SK-N-SH (cell line): Measurements from ENCODE around the gene SYNE1.

Experiments
- CHD2 ChIP-seq: fragments of 150-350 bp; IDR thresholded peaks from 2 replicates; pipeline ENCODE4 v1.6.1; 2018; ENCODE audit warnings: low read length; ENCODE audit not compliant: partially characterized antibody
- ELF1 ChIP-seq: IDR thresholded peaks from 2 replicates; pipeline ENCODE4 v1.4.0; 2012
- FOSL2 ChIP-seq: IDR thresholded peaks from 2 replicates; pipeline ENCODE4 v1.4.0; 2012; ENCODE audit warnings: low read depth, mild to moderate bottlenecking, moderate library complexity, borderline replicate concordance
- JUND ChIP-seq: IDR thresholded peaks from 2 replicates; pipeline ENCODE4 v1.4.0; 2012
- NRF1 ChIP-seq: IDR thresholded peaks from 2 replicates; pipeline ENCODE4 v1.6.1; 2012; ENCODE audit warnings: low read depth, mild to moderate bottlenecking, low read length
- POLR2AphosphoS5 ChIP-seq: IDR thresholded peaks from 2 replicates; pipeline ENCODE4 v1.6.1; 2012; ENCODE audit warnings: low read depth, low read length
- REST ChIP-seq: IDR thresholded peaks from 2 replicates; pipeline ENCODE4 v1.6.1; 2012; ENCODE audit warnings: mild to moderate bottlenecking, low read depth, low read length, moderate library complexity
- TAF1 ChIP-seq: IDR thresholded peaks from 2 replicates; pipeline ENCODE4 v1.6.1; 2012; ENCODE audit warnings: low read depth, mild to moderate bottlenecking, low read length, moderate library complexity, borderline replicate concordance
- TCF12 ChIP-seq: IDR thresholded peaks from 2 replicates; pipeline ENCODE4 v1.4.0; 2012
- TEAD4 ChIP-seq: IDR thresholded peaks from 2 replicates; pipeline ENCODE4 v1.4.0; 2012; ENCODE audit warnings: mild to moderate bottlenecking, borderline replicate concordance; ENCODE audit not compliant: insufficient read depth
- USF2 ChIP-seq: fragments of 150-350 bp; IDR thresholded peaks from 2 replicates; pipeline ENCODE4 v1.6.1; 2017; ENCODE audit warnings: antibody characterized with exemption, low read length, low read depth, borderline replicate concordance
- YY1 ChIP-seq: IDR thresholded peaks from 2 replicates; pipeline ENCODE4 v1.4.0; 2012; ENCODE audit warnings: low read depth, mild to moderate bottlenecking
- TF ChIP-seq, protein P1 (sequence below): fragments of 200-600 bp; sonication (generic); IDR thresholded peaks from 2 replicates; pipeline ENCODE4 v1.6.1; 2017; ENCODE audit warnings: antibody characterized with exemption, mild to moderate bottlenecking, moderate library complexity
- TF ChIP-seq, protein P2 (sequence below): IDR thresholded peaks from 2 replicates; pipeline ENCODE4 v1.4.0; 2012; ENCODE audit warnings: low read depth

GRCh38 chr6:152673236-152673635 lies 36.1 kb upstream of the SYNE1 start:
- TF ChIP-seq, protein P1, sequence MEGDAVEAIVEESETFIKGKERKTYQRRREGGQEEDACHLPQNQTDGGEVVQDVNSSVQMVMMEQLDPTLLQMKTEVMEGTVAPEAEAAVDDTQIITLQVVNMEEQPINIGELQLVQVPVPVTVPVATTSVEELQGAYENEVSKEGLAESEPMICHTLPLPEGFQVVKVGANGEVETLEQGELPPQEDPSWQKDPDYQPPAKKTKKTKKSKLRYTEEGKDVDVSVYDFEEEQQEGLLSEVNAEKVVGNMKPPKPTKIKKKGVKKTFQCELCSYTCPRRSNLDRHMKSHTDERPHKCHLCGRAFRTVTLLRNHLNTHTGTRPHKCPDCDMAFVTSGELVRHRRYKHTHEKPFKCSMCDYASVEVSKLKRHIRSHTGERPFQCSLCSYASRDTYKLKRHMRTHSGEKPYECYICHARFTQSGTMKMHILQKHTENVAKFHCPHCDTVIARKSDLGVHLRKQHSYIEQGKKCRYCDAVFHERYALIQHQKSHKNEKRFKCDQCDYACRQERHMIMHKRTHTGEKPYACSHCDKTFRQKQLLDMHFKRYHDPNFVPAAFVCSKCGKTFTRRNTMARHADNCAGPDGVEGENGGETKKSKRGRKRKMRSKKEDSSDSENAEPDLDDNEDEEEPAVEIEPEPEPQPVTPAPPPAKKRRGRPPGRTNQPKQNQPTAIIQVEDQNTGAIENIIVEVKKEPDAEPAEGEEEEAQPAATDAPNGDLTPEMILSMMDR: no peak
- TF ChIP-seq TCF12 (no peak), USF2 (no peak), TEAD4 (no peak), ELF1 (no peak), POLR2AphosphoS5 (no peak), CHD2 (no peak), NRF1 (no peak), FOSL2 (no peak), REST (no peak), YY1 (no peak), TAF1 (no peak), JUND (no peak)
- TF ChIP-seq, protein P2, sequence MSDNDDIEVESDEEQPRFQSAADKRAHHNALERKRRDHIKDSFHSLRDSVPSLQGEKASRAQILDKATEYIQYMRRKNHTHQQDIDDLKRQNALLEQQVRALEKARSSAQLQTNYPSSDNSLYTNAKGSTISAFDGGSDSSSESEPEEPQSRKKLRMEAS: no peak
